Central memory CD4-positive, alpha-beta T cell (primary cell): ENCODE results near the gene ZNF471.

Source experiments
- DNase-seq: peaks from one replicate; pipeline ENCODE4 v3.0.0; 2022
- total RNA-seq, 3 experiments: gene quantifications; one replicate each; lab custom pipeline; 2026; lab: John Stamatoyannopoulos, UW

Gene ZNF471
- total RNA-seq: 0.18 to 0.82 (median 0.19) reads per million in 3 experiments

GRCh38 chr19:56507446-56508289, at the start of gene ZNF471:
TSS of gene ZNF471 (plus strand) at chr19:56507855. CDS start at chr19:56511572, 3,717 bp downstream.
- peak; percentile 79 for DNase-seq

GRCh38 chr19:56474308-56474707, 33.3 kb upstream of the ZNF471 start:
- no peak for DNase-seq

GRCh38 chr19:56476093-56476492, 31.6 kb upstream of the ZNF471 start:
- DNase-seq: no peak

GRCh38 chr19:56476651-56477428, 30.8 kb upstream of the ZNF471 start, which contains the start of gene ZNF667:
TSS of gene ZNF667 (minus strand) at chr19:56477345. CDS start at chr19:56462370, 14,975 bp downstream.
- DNase-seq: peak; percentile 23

- peak; percentile 36 for DNase-seq
These were observed 30.0 kb upstream of the ZNF471 start for GRCh38 chr19:56477429-56478338.

- DNase-seq: no peak
These were observed 16.3 kb upstream of the ZNF471 start for GRCh38 chr19:56491399-56491798.

GRCh38 chr19:56504581-56504980, 3.1 kb upstream of the ZNF471 start:
- no peak for DNase-seq

- no peak for DNase-seq
These were observed 679 bp downstream of the ZNF471 start for GRCh38 chr19:56508290-56508778.

- DNase-seq: no peak
These were observed 17.7 kb downstream of the ZNF471 start for GRCh38 chr19:56525214-56525860.

GRCh38 chr19:56537442-56537841, 29.8 kb downstream of the ZNF471 start:
- no peak for DNase-seq

- DNase-seq: peak; percentile 90
These were observed 30.7 kb downstream of the ZNF471 start for GRCh38 chr19:56538254-56538760.

- DNase-seq: no peak
These were observed 31.2 kb downstream of the ZNF471 start, which contains the start of gene ZFP28 for GRCh38 chr19:56538761-56539263. TSS of gene ZFP28 (plus strand) at chr19:56538948. CDS start at chr19:56539019, 71 bp downstream.

GRCh38 chr19:56543776-56544175, 36.1 kb downstream of the ZNF471 start:
- DNase-seq: no peak

GRCh38 chr19:56547535-56547934, 39.9 kb downstream of the ZNF471 start:
- DNase-seq: no peak

GRCh38 chr19:56554272-56554869, 46.7 kb downstream of the ZNF471 start:
- DNase-seq: no peak

GRCh38 chr19:56562766-56563165, 55.1 kb downstream of the ZNF471 start:
- DNase-seq: no peak

GRCh38 chr19:56566904-56567273, 59.2 kb downstream of the ZNF471 start:
- DNase-seq: no peak

- DNase-seq: peak; percentile 77
These were observed 59.8 kb downstream of the ZNF471 start, which contains the start of gene ZNF470 for GRCh38 chr19:56567274-56568120. TSS of gene ZNF470 (plus strand) at chr19:56567468. CDS start at chr19:56570312, 2,844 bp downstream.

- no peak for DNase-seq
These were observed 64.9 kb downstream of the ZNF471 start for GRCh38 chr19:56572589-56572988.

- no peak for DNase-seq
These were observed 66.3 kb downstream of the ZNF471 start for GRCh38 chr19:56573914-56574313.
